IMR-90 (cell line): ENCODE data around the gene SIRT5. TPM values are rescaled to one million over a fixed set of nuclear protein-coding genes. Genes with fewer than 3 reads are reported as not detected.

Experiments
- ATAC-seq: fragments of 200-7000 bp; cut with Tn5 transposase; 2 replicates; pipeline ENCODE4 v1.9.1; 2020; ENCODE audit warnings: low read depth, mild to moderate bottlenecking, moderate library complexity
- BruUV-seq: library from RNA; stranded (reverse); fragments of 400-500 nt; replicated peaks from 2 replicates; lab custom pipeline; 2021; lab: Mats Ljungman, UMichigan
- CTCF ChIA-PET: fragments of 300-600 bp; formaldehyde crosslinking; extraction: SDS; loops from one replicate; lab custom pipeline; 2021; ENCODE audit warnings: antibody characterized with exemption; lab: Yijun Ruan, JAX
- POLR2A ChIA-PET: fragments of 300-600 bp; sonication (Branson Sonifier 250); formaldehyde crosslinking; loops from one replicate; lab custom pipeline; 2022; ENCODE audit warnings: antibody characterized with exemption; ENCODE audit not compliant: unreplicated experiment; lab: Charles Lee
- DNase-seq: peaks from one replicate; pipeline ENCODE4 v3.0.0; 2013
- H2AFZ ChIP-seq: replicated peaks from 2 replicates; pipeline ENCODE3; 2013; ENCODE audit warnings: low read length, mild to moderate bottlenecking; ENCODE audit not compliant: poor library complexity
- H2AK5ac ChIP-seq: 2 replicates; pipeline ENCODE4 v1.6.1; 2013; ENCODE audit warnings: low read depth, low read length, inconsistent platforms
- H2AK9ac ChIP-seq: replicated peaks from 2 replicates; pipeline ENCODE3; 2013; ENCODE audit warnings: mild to moderate bottlenecking, low read depth, low read length, moderate library complexity; ENCODE audit not compliant: poor library complexity
- H2BK120ac ChIP-seq: 2 replicates; pipeline ENCODE4 v1.6.1; 2013; ENCODE audit warnings: low read depth, low read length, inconsistent platforms
- H2BK15ac ChIP-seq: 3 replicates; pipeline ENCODE4 v1.6.1; 2013; ENCODE audit warnings: low read depth, low read length, inconsistent platforms
- H2BK20ac ChIP-seq: 2 replicates; pipeline ENCODE4 v1.6.1; 2013; ENCODE audit warnings: low read depth, mild to moderate bottlenecking, inconsistent platforms, low read length, moderate library complexity
- H2BK5ac ChIP-seq: 2 replicates; pipeline ENCODE4 v1.6.1; 2013; ENCODE audit warnings: mild to moderate bottlenecking, low read depth, low read length, inconsistent platforms; ENCODE audit not compliant: poor library complexity, severe bottlenecking
- H3K14ac ChIP-seq: replicated peaks from 2 replicates; pipeline ENCODE4 v1.6.1; 2013; ENCODE audit warnings: low read depth, low read length, inconsistent platforms
- H3K18ac ChIP-seq: 2 replicates; pipeline ENCODE4 v1.6.1; 2013; ENCODE audit warnings: low read depth, low read length, control low read depth
- H3K23ac ChIP-seq: 2 replicates; pipeline ENCODE4 v1.6.1; 2013; ENCODE audit warnings: low read depth, low read length, inconsistent platforms
- H3K27ac ChIP-seq: 2 replicates; pipeline ENCODE4 v1.5.1; 2013; ENCODE audit warnings: mild to moderate bottlenecking, control low read depth, low read length; ENCODE audit not compliant: insufficient read depth
- H3K27me3 ChIP-seq: 2 replicates; pipeline ENCODE4 v1.6.1; 2013; ENCODE audit warnings: low read length; ENCODE audit not compliant: control insufficient read depth, insufficient read depth
- H3K36me3 ChIP-seq: 2 replicates; pipeline ENCODE4 v1.6.1; 2013; ENCODE audit warnings: low read length, mixed read lengths; ENCODE audit not compliant: control insufficient read depth, insufficient read depth
- H3K4ac ChIP-seq: 2 replicates; pipeline ENCODE4 v1.6.1; 2013; ENCODE audit warnings: low read depth, low read length, inconsistent platforms
- H3K4me1 ChIP-seq: 2 replicates; pipeline ENCODE4 v1.6.1; 2013; ENCODE audit warnings: low read length, mixed read lengths; ENCODE audit not compliant: control insufficient read depth, insufficient read depth
- H3K4me2 ChIP-seq: 2 replicates; pipeline ENCODE4 v1.6.1; 2013; ENCODE audit warnings: low read depth, mild to moderate bottlenecking, control low read depth, low read length, moderate library complexity
- H3K4me3 ChIP-seq: 2 replicates; pipeline ENCODE4 v1.5.1; 2013; ENCODE audit warnings: low read depth, mild to moderate bottlenecking, control low read depth, low read length, moderate library complexity; ENCODE audit not compliant: insufficient read depth
- H3K56ac ChIP-seq: 2 replicates; pipeline ENCODE4 v1.6.1; 2013; ENCODE audit warnings: low read length, inconsistent platforms; ENCODE audit not compliant: insufficient read depth; ENCODE audit errors: extremely low read depth
- H3K79me1 ChIP-seq, 2 experiments: 2 replicates each; pipeline ENCODE4 v1.6.1; 2013; ENCODE audit warnings: low read length in 2 of 2, inconsistent platforms in 1 of 2, low read depth in 1 of 2
- H3K9ac ChIP-seq: 2 replicates; pipeline ENCODE4 v1.6.1; 2013; ENCODE audit warnings: low read depth, low read length, control low read depth
- H3K9me1 ChIP-seq: 2 replicates; pipeline ENCODE4 v1.6.1; 2013; ENCODE audit warnings: low read length, inconsistent platforms; ENCODE audit not compliant: insufficient read depth
- H3K9me3 ChIP-seq: 2 replicates; pipeline ENCODE4 v1.6.1; 2013; ENCODE audit warnings: low read length; ENCODE audit not compliant: control insufficient read depth, insufficient read depth
- H4K20me1 ChIP-seq: 2 replicates; pipeline ENCODE4 v1.6.1; 2013; ENCODE audit warnings: low read length, inconsistent platforms; ENCODE audit not compliant: insufficient read depth
- H4K5ac ChIP-seq: 2 replicates; pipeline ENCODE4 v1.6.1; 2013; ENCODE audit warnings: mild to moderate bottlenecking, low read depth, low read length, control low read depth
- H4K8ac ChIP-seq, 2 experiments: 2 replicates each; pipeline ENCODE4 v1.6.1; 2013; ENCODE audit warnings: low read depth in 2 of 2, low read length in 2 of 2, control low read depth in 1 of 2, inconsistent platforms in 1 of 2
- H4K91ac ChIP-seq: 2 replicates; pipeline ENCODE4 v1.6.1; 2013; ENCODE audit warnings: low read depth, low read length, inconsistent platforms; ENCODE audit not compliant: insufficient read depth
- BHLHE40 ChIP-seq: fragments of 150-350 bp; IDR thresholded peaks from 2 replicates; pipeline ENCODE4 v1.6.1; 2016; ENCODE audit warnings: mild to moderate bottlenecking, low read depth, low read length
- CHD1 ChIP-seq: IDR thresholded peaks from 2 replicates; pipeline ENCODE4 v1.6.1; 2012; ENCODE audit warnings: low read depth, low read length, improper control_type of control experiment
- ELK1 ChIP-seq: fragments of 150-350 bp; IDR thresholded peaks from 2 replicates; pipeline ENCODE4 v1.6.1; 2016; ENCODE audit warnings: low read depth, mild to moderate bottlenecking, low read length, moderate library complexity, borderline replicate concordance
- FOS ChIP-seq: fragments of 150-350 bp; IDR thresholded peaks from 2 replicates; pipeline ENCODE4 v1.6.1; 2016; ENCODE audit warnings: low read depth, low read length
- MAFK ChIP-seq: IDR thresholded peaks from 2 replicates; pipeline ENCODE4 v1.6.1; 2012; ENCODE audit warnings: low read depth, low read length, improper control_type of control experiment
- MAZ ChIP-seq: IDR thresholded peaks from 2 replicates; pipeline ENCODE4 v1.6.1; 2012; ENCODE audit warnings: low read depth, mild to moderate bottlenecking, low read length, improper control_type of control experiment, moderate library complexity, borderline replicate concordance
- MXI1 ChIP-seq: IDR thresholded peaks from 2 replicates; pipeline ENCODE4 v1.6.1; 2012; ENCODE audit warnings: low read depth, mild to moderate bottlenecking, low read length, moderate library complexity, borderline replicate concordance
- NFE2L2 ChIP-seq: fragments of 150-350 bp; IDR thresholded peaks from 2 replicates; pipeline ENCODE4 v1.6.1; 2016; ENCODE audit warnings: low read depth, mild to moderate bottlenecking, low read length
- POLR2A ChIP-seq: IDR thresholded peaks from 2 replicates; pipeline ENCODE4 v1.6.1; 2012; ENCODE audit warnings: mild to moderate bottlenecking, low read depth, low read length
- RAD21 ChIP-seq: IDR thresholded peaks from 2 replicates; pipeline ENCODE4 v1.6.1; 2012; ENCODE audit warnings: low read length, improper control_type of control experiment
- RCOR1 ChIP-seq: IDR thresholded peaks from 2 replicates; pipeline ENCODE4 v1.6.1; 2012; ENCODE audit warnings: mild to moderate bottlenecking, low read length, improper control_type of control experiment; ENCODE audit not compliant: insufficient replicate concordance
- RFX5 ChIP-seq: IDR thresholded peaks from 2 replicates; pipeline ENCODE4 v1.8.0; 2012; ENCODE audit warnings: low read depth, mild to moderate bottlenecking, low read length, moderate library complexity
- USF2 ChIP-seq: fragments of 150-350 bp; IDR thresholded peaks from 2 replicates; pipeline ENCODE4 v1.6.1; 2017; ENCODE audit warnings: mild to moderate bottlenecking, antibody characterized with exemption, low read length, low read depth
- WGBS, 2 experiments: methylation state at CpG; one replicate each; pipeline versions ENCODE4 v1.1.5 to v1.1.7; 2013; ENCODE audit warnings: missing lambda C conversion rate in 2 of 2; ENCODE audit not compliant: insufficient read length in 1 of 2; ENCODE audit errors: extremely low coverage in 2 of 2; 5-methylcytosine and 5-hydroxymethylcytosine counted together
- dilution Hi-C: fragments of 300-500 bp; cut with HindIII; formaldehyde crosslinking; loops from one replicate; pipeline ENCODE4 v1.14.3; 2018; ENCODE audit warnings: low sequenced_read_pairs; ENCODE audit not compliant: unreplicated experiment
- in situ Hi-C: fragments of 300-500 bp; cut with MboI; formaldehyde crosslinking; loops from 3 replicates; pipeline ENCODE4 v1.14.3; 2019; ENCODE audit warnings: low sequenced_read_pairs, inconsistent platforms, mixed read lengths
- intact Hi-C: fragments of 100-400 bp; cut with micrococcal nuclease; formaldehyde crosslinking; loops from 2 replicates; pipeline ENCODE4 v1.10.0; 2022
- polyA plus RNA-seq, 3 experiments: library from polyadenylated mRNA; depleted of rRNA; stranded (reverse); fragments of >200 nt; gene quantifications; 2 replicates each; pipeline ENCODE4 v1.2.3, GENCODE V29; 2012; ENCODE audit warnings: low replicate concordance in 1 of 3
- total RNA-seq: library from RNA; depleted of rRNA; stranded (reverse); fragments of >200 nt; gene quantifications from 2 replicates; pipeline ENCODE4 v1.2.3, GENCODE V29; 2012
- TF ChIP-seq, protein P1 (sequence below): conservative IDR thresholded peaks from 2 replicates; pipeline ENCODE4 v1.5.1; 2012; ENCODE audit warnings: mild to moderate bottlenecking, low read depth, low read length, improper control_type of control experiment

The SIRT5 gene
- total and polyA plus RNA-seq, 2 of the 4 experiments (the other 2 are of a cell fraction): 4.7 to 5.2 TPM

DNA sequence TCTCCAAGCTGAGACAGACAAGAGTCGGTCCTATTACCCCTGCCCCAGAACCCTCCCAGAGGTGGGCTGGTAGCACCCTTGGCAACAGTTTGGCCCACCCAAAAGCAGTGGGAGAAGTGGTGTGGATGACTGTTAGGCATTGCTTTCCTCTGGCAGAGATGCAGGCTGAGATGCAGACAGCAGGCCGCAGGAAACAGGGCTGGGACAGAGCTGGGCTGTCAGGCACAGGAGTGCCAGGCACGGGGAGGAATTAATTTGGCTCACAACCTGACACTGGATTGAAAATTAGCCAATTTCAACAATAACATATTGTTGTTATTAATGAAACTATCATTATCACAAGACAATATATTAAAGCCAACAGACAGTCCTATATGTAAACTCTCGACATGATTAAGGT, 15.7 kb upstream of the SIRT5 start:
- Histone ChIP-seq H3K4ac (no peak overlapping the region), H3K4me2 (no peak overlapping the region), H2BK15ac (no peak overlapping the region), H3K27me3 (peaks cover 2% of the 10 kb centered on the region), H4K5ac (no peak overlapping the region), H3K79me1 (no peaks in the 10 kb centered on the region), H3K9me1 (no peaks in the 10 kb centered on the region), H2AK5ac (no peak overlapping the region), H3K9ac (no peak overlapping the region), H3K36me3 (no peaks in the 10 kb centered on the region), H3K56ac (no peak overlapping the region), H2BK120ac (no peak overlapping the region), H3K27ac (no peak overlapping the region), H2AFZ (no peak overlapping the region), H2AK9ac (no peak overlapping the region), H3K14ac (no peak overlapping the region), H3K9me3 (no peaks in the 10 kb centered on the region), H4K8ac (no peak overlapping the region), H4K20me1 (no peaks in the 10 kb centered on the region), H3K4me1 (0 out of 2 replicates have a peak, but pooled peaks cover 1% of the 10 kb centered on the region), H3K23ac (no peak overlapping the region), H2BK20ac (no peak overlapping the region), H3K4me3 (no peak overlapping the region), H4K91ac (no peak overlapping the region), H2BK5ac (no peak overlapping the region), H3K18ac (no peak overlapping the region)
- no TSS peak for BruUV-seq
- no peak for TF ChIP-seq RCOR1
- no peak for TF ChIP-seq FOS
- no peak for TF ChIP-seq MXI1
- TF ChIP-seq MAZ: no peak
- no peak for TF ChIP-seq ELK1
- TF ChIP-seq USF2: no peak
- TF ChIP-seq BHLHE40: no peak
- TF ChIP-seq NFE2L2: no peak
- TF ChIP-seq RAD21: no peak
- TF ChIP-seq RFX5: no peak
- TF ChIP-seq, protein P1, sequence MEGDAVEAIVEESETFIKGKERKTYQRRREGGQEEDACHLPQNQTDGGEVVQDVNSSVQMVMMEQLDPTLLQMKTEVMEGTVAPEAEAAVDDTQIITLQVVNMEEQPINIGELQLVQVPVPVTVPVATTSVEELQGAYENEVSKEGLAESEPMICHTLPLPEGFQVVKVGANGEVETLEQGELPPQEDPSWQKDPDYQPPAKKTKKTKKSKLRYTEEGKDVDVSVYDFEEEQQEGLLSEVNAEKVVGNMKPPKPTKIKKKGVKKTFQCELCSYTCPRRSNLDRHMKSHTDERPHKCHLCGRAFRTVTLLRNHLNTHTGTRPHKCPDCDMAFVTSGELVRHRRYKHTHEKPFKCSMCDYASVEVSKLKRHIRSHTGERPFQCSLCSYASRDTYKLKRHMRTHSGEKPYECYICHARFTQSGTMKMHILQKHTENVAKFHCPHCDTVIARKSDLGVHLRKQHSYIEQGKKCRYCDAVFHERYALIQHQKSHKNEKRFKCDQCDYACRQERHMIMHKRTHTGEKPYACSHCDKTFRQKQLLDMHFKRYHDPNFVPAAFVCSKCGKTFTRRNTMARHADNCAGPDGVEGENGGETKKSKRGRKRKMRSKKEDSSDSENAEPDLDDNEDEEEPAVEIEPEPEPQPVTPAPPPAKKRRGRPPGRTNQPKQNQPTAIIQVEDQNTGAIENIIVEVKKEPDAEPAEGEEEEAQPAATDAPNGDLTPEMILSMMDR: no peak
- TF ChIP-seq CHD1: no peak
- no peak for TF ChIP-seq POLR2A
- TF ChIP-seq MAFK: no peak
- intact Hi-C loops: no loop called here
- ChIA-PET POLR2A (no interaction called here), CTCF (no interaction called here)
- DNase-seq (no peak), ATAC-seq (no peak)
- WGBS, 2 experiments: no CpG with 5 or more reads among the region's 4 CpGs
- in situ Hi-C loops: no loop called here
- dilution Hi-C loops: no loop called here
